A549 (cell line): ENCODE results near the gene HS3ST5. TPM values are rescaled to one million over a fixed set of nuclear protein-coding genes. Genes with fewer than 3 reads are reported as not detected.
"Not testable (repeated sequence)": the region's sequence is repeated elsewhere in the genome, so short reads cannot be mapped to it uniquely, and the experiment has no call there.

Experiments
- ATAC-seq, 2 experiments: fragments of 200-7000 bp in 1 of 2; fragments of >200 bp in 1 of 2; cut with Nextera tagmentation in 1 of 2; cut with Tn5 transposase in 1 of 2; 3 replicates each; pipeline versions ENCODE4 v1.8.0 to v1.9.1; 2018 to 2020; ENCODE audit warnings: mild to moderate bottlenecking in 1 of 2, moderate library complexity in 1 of 2
- CTCF ChIA-PET: fragments of 300-600 bp; sonication (Branson Sonifier 250); formaldehyde crosslinking; extraction: SDS; loops from one replicate; lab custom pipeline; 2021; ENCODE audit warnings: antibody characterized with exemption, inconsistent platforms; lab: Yijun Ruan, JAX
- POLR2A ChIA-PET: fragments of 350-600 bp; formaldehyde crosslinking; extraction: SDS; loops from one replicate; lab custom pipeline; 2021; ENCODE audit warnings: antibody characterized with exemption, inconsistent platforms; lab: Yijun Ruan, JAX
- DNase-seq, 2 experiments: peaks; one replicate each; pipeline versions ENCODE4 v3.0.0 to v3.0.0-alpha.2; 2011 to 2016; ENCODE audit warnings: low read depth in 1 of 2, low spot score in 1 of 2
- FAIRE-seq: peaks from 2 replicates; lab custom pipeline; 2011; peaks lifted over from hg19 to GRCh38; lab: Jason Lieb, UNC
- H3K27ac ChIP-seq, 2 experiments: fragments of >200 bp; sonication (Bioruptor Twin); formaldehyde crosslinking; 3 replicates each; pipeline ENCODE4 v1.5.1; 2016 to 2017
- H3K4me1 ChIP-seq: fragments of >200 bp; sonication (Bioruptor Twin); formaldehyde crosslinking; 3 replicates; pipeline ENCODE4 v1.6.1; 2016
- H3K4me2 ChIP-seq: fragments of >200 bp; sonication (Bioruptor Twin); formaldehyde crosslinking; 3 replicates; pipeline ENCODE4 v1.6.1; 2016
- H3K4me3 ChIP-seq: fragments of >200 bp; sonication (Bioruptor Twin); formaldehyde crosslinking; 3 replicates; pipeline ENCODE4 v1.5.1; 2016
- H3K9me3 ChIP-seq: fragments of >200 bp; sonication (Bioruptor Twin); formaldehyde crosslinking; 3 replicates; pipeline ENCODE4 v1.6.1; 2016
- ATOH8 ChIP-seq: fragments of 250-450 bp; sonication (Bioruptor Pico); IDR thresholded peaks from 2 replicates; pipeline ENCODE4 v1.5.0; 2020; ENCODE audit warnings: low read depth, mild to moderate bottlenecking, moderate library complexity
- EHF ChIP-seq: fragments of 250-450 bp; sonication (Bioruptor Pico); IDR thresholded peaks from 2 replicates; pipeline ENCODE4 v1.5.0; 2020; ENCODE audit warnings: mild to moderate bottlenecking
- EP300 ChIP-seq, 2 experiments: fragments of >200 bp; sonication (Bioruptor Twin); formaldehyde crosslinking; IDR thresholded peaks; 2 replicates in 1 of 2; 3 replicates in 1 of 2; pipeline ENCODE4 v1.6.1; 2016 to 2017
- ESRRA ChIP-seq: fragments of 150-350 bp; IDR thresholded peaks from 2 replicates; pipeline ENCODE4 v1.6.1; 2014; ENCODE audit warnings: mild to moderate bottlenecking, low read length, borderline replicate concordance
- FOSB ChIP-seq: fragments of 250-450 bp; sonication (Bioruptor Pico); IDR thresholded peaks from 2 replicates; pipeline ENCODE4 v1.5.0; 2020; ENCODE audit warnings: mild to moderate bottlenecking, moderate library complexity
- FOSL2 ChIP-seq, 2 experiments: fragments of 450-650 bp in 1 of 2; fragments of >200 bp in 1 of 2; sonication (Bioruptor Twin) in 1 of 2; formaldehyde crosslinking; IDR thresholded peaks; 2 replicates each; pipeline versions ENCODE4 v1.5.0 to v1.6.1; 2016 to 2020; ENCODE audit warnings: mild to moderate bottlenecking in 1 of 2, moderate library complexity in 1 of 2
- GATA3 ChIP-seq: IDR thresholded peaks from 2 replicates; pipeline ENCODE4 v1.6.1; 2012; ENCODE audit warnings: borderline replicate concordance
- HEYL ChIP-seq: fragments of 250-450 bp; sonication (Bioruptor Pico); IDR thresholded peaks from 2 replicates; pipeline ENCODE4 v1.8.0; 2021; ENCODE audit warnings: mild to moderate bottlenecking, moderate library complexity
- HMGXB4 ChIP-seq: fragments of 250-450 bp; sonication (Bioruptor Pico); IDR thresholded peaks from 2 replicates; pipeline ENCODE4 v1.5.0; 2021; ENCODE audit warnings: mild to moderate bottlenecking, moderate library complexity, borderline replicate concordance
- KDM1A ChIP-seq: fragments of 200-600 bp; sonication (generic); IDR thresholded peaks from 2 replicates; pipeline ENCODE4 v1.6.1; 2016; ENCODE audit warnings: low read depth, mild to moderate bottlenecking
- NFE2L2 ChIP-seq: fragments of 150-350 bp; conservative IDR thresholded peaks from 2 replicates; pipeline ENCODE4 v1.6.1; 2014; ENCODE audit warnings: low read length
- NR3C1 ChIP-seq: fragments of >200 bp; sonication (Bioruptor Twin); formaldehyde crosslinking; IDR thresholded peaks from 3 replicates; pipeline ENCODE4 v1.6.1; 2017
- POLR2AphosphoS2 ChIP-seq: conservative IDR thresholded peaks from 2 replicates; pipeline ENCODE4 v1.6.1; 2012; ENCODE audit warnings: low read length, improper control_type of control experiment, inconsistent platforms
- RAD21 ChIP-seq, 2 experiments: fragments of >200 bp in 1 of 2; sonication (Bioruptor Twin) in 1 of 2; formaldehyde crosslinking in 1 of 2; IDR thresholded peaks in 1 of 2; conservative IDR thresholded peaks in 1 of 2; 2 replicates in 1 of 2; 3 replicates in 1 of 2; pipeline ENCODE4 v1.6.1; 2012 to 2018; ENCODE audit warnings: inconsistent platforms in 1 of 2
- RCOR1 ChIP-seq: fragments of 150-350 bp; IDR thresholded peaks from 2 replicates; pipeline ENCODE4 v1.6.1; 2014; ENCODE audit warnings: antibody characterized with exemption, low read length, low read depth
- RNF2 ChIP-seq: fragments of 200-600 bp; sonication (generic); IDR thresholded peaks from 2 replicates; pipeline ENCODE4 v1.6.1; 2016; ENCODE audit warnings: low read depth, mild to moderate bottlenecking, antibody characterized with exemption, moderate library complexity, borderline replicate concordance
- SREBF2 ChIP-seq: fragments of 450-650 bp; IDR thresholded peaks from 2 replicates; pipeline ENCODE4 v1.6.1; 2014; ENCODE audit warnings: mild to moderate bottlenecking, moderate library complexity
- TP53 ChIP-seq: fragments of 250-450 bp; sonication (Bioruptor Pico); IDR thresholded peaks from 2 replicates; pipeline ENCODE4 v1.5.0; 2021; ENCODE audit warnings: mild to moderate bottlenecking, moderate library complexity
- ZFP36 ChIP-seq: fragments of 450-650 bp; IDR thresholded peaks from 2 replicates; pipeline ENCODE4 v1.6.1; 2014; ENCODE audit warnings: borderline replicate concordance; ENCODE audit not compliant: partially characterized antibody
- ZNF302 ChIP-seq: fragments of 250-450 bp; sonication (Bioruptor Pico); IDR thresholded peaks from 2 replicates; pipeline ENCODE4 v1.9.0; 2021; ENCODE audit warnings: inconsistent platforms, mild to moderate bottlenecking, moderate library complexity
- ZSCAN20 ChIP-seq: fragments of 250-450 bp; sonication (Bioruptor Pico); IDR thresholded peaks from 2 replicates; pipeline ENCODE4 v1.8.0; 2022; ENCODE audit warnings: mild to moderate bottlenecking, moderate library complexity
- WGBS: methylation state at CpG from one replicate; pipeline ENCODE4 v1.1.6; 2017; ENCODE audit errors: missing lambda C conversion rate; 5-methylcytosine and 5-hydroxymethylcytosine counted together
- polyA plus RNA-seq, 4 experiments: library from polyadenylated mRNA; depleted of rRNA in 3 of 4; stranded (reverse); fragments of >200 nt; fragmentation: RNase III in 1 of 4; extraction: RNeasy Plus Mini Kit Qiagen cat#74134 plus additional on column Dnase treatment in 1 of 4; gene quantifications; 2 replicates in 3 of 4; 3 replicates in 1 of 4; pipeline ENCODE4 v1.2.3, GENCODE V29; 2011 to 2017
- TF ChIP-seq, protein P1 (sequence below): fragments of >200 bp; sonication (Bioruptor Twin); formaldehyde crosslinking; IDR thresholded peaks from 3 replicates; pipeline ENCODE4 v1.6.1; 2016
- TF ChIP-seq, protein P2 (sequence below): fragments of 200-600 bp; sonication (generic); IDR thresholded peaks from 2 replicates; pipeline ENCODE4 v1.6.1; 2016; ENCODE audit warnings: antibody characterized with exemption, mild to moderate bottlenecking, moderate library complexity

HS3ST5 gene
- polyA plus RNA-seq, 2 of the 4 experiments (the other 2 are of a cell fraction) = not detected

GRCh38 chr6:114151064-114151690 lies 191.6 kb downstream of the HS3ST5 start:
- WGBS = 71% methylated on average over 3 of the region's 3 CpGs
- no peaks in the 10 kb centered on the region for H3K4me1 ChIP-seq
- H3K4me3 ChIP-seq = no peak overlapping the region
- no peaks in the 10 kb centered on the region for H3K9me3 ChIP-seq
- CTCF ChIA-PET = interaction anchor here (1.0 kb wide), 1 partner anchor 15 kb away, joined by 3 read pairs; no protein-coding TSS in a partner anchor
- TF ChIP-seq ESRRA (no peak), NR3C1 (no peak), EHF (CRISPR knock-in tag) (no peak), HEYL (CRISPR knock-in tag) (no peak), HMGXB4 (CRISPR knock-in tag) (no peak), FOSB (CRISPR knock-in tag) (no peak), ZSCAN20 (no peak), SREBF2 (no peak), RNF2 (no peak), TP53 (CRISPR knock-in tag) (no peak), ZFP36 (no peak), KDM1A (no peak), NFE2L2 (no peak), FOSL2 (IDR thresholded peaks at IDR 0.05) (no peak), FOSL2 (CRISPR knock-in tag; IDR thresholded peaks at IDR 0.05) (no peak)
- TF ChIP-seq, protein P1, sequence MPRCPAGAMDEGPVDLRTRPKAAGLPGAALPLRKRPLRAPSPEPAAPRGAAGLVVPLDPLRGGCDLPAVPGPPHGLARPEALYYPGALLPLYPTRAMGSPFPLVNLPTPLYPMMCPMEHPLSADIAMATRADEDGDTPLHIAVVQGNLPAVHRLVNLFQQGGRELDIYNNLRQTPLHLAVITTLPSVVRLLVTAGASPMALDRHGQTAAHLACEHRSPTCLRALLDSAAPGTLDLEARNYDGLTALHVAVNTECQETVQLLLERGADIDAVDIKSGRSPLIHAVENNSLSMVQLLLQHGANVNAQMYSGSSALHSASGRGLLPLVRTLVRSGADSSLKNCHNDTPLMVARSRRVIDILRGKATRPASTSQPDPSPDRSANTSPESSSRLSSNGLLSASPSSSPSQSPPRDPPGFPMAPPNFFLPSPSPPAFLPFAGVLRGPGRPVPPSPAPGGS = no peak
- no peak for ATAC-seq
- H3K27ac ChIP-seq = no peak overlapping the region
- POLR2A ChIA-PET = no interaction called here
- FAIRE-seq = no peak
- DNase-seq = no peak
- no peak overlapping the region for H3K4me2 ChIP-seq

GRCh38 chr6:114149182-114149581 lies 193.6 kb downstream of the HS3ST5 start:
- H3K4me1 ChIP-seq, H3K4me2 ChIP-seq, H3K9me3 ChIP-seq, ATAC-seq, DNase-seq, CTCF ChIA-PET, POLR2A ChIA-PET, H3K4me3 ChIP-seq, H3K27ac ChIP-seq, FAIRE-seq: not testable (repeated sequence)

DNA sequence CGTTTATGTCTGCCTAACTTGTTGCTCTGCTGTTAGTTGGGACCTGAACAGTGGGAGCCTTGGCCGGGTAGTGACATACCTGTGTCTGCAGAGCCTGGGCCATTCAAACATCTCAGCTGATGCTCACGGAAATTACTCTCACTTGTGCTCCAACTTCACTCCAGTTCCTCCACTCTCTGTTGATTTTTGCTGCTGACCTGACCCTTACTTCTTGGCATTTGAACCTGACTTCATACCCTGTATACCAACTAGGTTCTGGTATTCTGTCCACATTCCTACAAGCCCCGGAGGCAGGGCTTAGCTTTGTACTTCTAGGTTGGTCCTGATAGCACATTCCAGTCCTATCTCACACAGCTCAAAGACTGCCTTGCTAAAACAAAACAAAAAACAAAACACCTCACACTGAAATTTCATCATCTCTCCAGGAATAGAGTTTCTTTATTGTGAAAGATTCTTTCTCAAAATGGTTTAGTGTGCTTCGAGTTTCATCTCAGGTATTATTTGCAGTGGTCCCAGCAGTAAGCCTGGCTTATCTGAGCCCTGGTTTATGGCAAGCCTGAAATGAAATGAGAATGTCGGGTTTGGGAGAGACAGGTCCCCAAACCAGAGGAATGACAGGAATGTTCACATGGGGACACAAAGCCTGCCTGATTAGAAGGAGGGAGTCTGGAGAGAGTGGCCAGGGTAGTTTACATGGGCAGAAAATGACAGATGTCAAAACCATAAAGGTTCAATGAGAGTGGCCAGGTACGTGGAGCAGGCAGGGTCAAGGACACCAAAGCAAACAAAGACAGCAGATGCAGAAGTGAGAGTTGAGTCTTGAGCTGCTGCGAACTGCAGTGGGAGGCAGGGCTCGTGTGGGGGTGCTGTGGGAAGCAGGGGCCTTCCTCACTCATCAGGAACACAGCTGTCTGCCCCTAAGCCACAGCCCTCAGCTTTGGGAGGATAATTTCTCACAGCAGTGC lies 197.7 kb downstream of the HS3ST5 start:
- no peak overlapping the region for H3K4me2 ChIP-seq
- ChIA-PET CTCF (interaction anchor here (1.2 kb wide), 1 partner anchor 27 kb away, joined by 3 read pairs; no protein-coding TSS in a partner anchor), POLR2A (no interaction called here)
- H3K27ac ChIP-seq = no peak overlapping the region
- FAIRE-seq (no peak), DNase-seq (no peak)
- no peaks in the 10 kb centered on the region for H3K9me3 ChIP-seq
- WGBS = 0% methylated on average over 9 of the region's 9 CpGs
- H3K4me3 ChIP-seq = no peak overlapping the region
- TF ChIP-seq, protein P2, sequence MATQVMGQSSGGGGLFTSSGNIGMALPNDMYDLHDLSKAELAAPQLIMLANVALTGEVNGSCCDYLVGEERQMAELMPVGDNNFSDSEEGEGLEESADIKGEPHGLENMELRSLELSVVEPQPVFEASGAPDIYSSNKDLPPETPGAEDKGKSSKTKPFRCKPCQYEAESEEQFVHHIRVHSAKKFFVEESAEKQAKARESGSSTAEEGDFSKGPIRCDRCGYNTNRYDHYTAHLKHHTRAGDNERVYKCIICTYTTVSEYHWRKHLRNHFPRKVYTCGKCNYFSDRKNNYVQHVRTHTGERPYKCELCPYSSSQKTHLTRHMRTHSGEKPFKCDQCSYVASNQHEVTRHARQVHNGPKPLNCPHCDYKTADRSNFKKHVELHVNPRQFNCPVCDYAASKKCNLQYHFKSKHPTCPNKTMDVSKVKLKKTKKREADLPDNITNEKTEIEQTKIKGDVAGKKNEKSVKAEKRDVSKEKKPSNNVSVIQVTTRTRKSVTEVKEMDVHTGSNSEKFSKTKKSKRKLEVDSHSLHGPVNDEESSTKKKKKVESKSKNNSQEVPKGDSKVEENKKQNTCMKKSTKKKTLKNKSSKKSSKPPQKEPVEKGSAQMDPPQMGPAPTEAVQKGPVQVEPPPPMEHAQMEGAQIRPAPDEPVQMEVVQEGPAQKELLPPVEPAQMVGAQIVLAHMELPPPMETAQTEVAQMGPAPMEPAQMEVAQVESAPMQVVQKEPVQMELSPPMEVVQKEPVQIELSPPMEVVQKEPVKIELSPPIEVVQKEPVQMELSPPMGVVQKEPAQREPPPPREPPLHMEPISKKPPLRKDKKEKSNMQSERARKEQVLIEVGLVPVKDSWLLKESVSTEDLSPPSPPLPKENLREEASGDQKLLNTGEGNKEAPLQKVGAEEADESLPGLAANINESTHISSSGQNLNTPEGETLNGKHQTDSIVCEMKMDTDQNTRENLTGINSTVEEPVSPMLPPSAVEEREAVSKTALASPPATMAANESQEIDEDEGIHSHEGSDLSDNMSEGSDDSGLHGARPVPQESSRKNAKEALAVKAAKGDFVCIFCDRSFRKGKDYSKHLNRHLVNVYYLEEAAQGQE = no peak
- no peak for TF ChIP-seq HEYL (CRISPR knock-in tag)
- TF ChIP-seq RAD21 (conservative IDR thresholded peaks at IDR 0.05 in 1 of 2, IDR thresholded peaks at IDR 0.05 in 1 of 2) = no peak
- no peak for TF ChIP-seq NFE2L2
- TF ChIP-seq RCOR1 = no peak
- TF ChIP-seq EP300 (IDR thresholded peaks at IDR 0.05) = no peak
- no peak for TF ChIP-seq GATA3
- TF ChIP-seq ZNF302 (CRISPR knock-in tag) = no peak
- TF ChIP-seq POLR2AphosphoS2 = no peak
- TF ChIP-seq ATOH8 (CRISPR knock-in tag) = no peak
- TF ChIP-seq, all 56 proteins: peak for 0
- no peak for ATAC-seq
- H3K4me1 ChIP-seq = no peaks in the 10 kb centered on the region
